Fibroblast of the aortic adventitia (primary cell): ENCODE data around the gene COPE. TPM values are rescaled to one million over a fixed set of nuclear protein-coding genes. Genes with fewer than 3 reads are reported as not detected.

Experiments used
- DNase-seq: peaks from one replicate; pipeline ENCODE4 v3.0.0-alpha.2; 2010; ENCODE audit warnings: low read depth
- H3K4me3 ChIP-seq: 2 replicates; pipeline ENCODE4 v1.5.1; 2011; ENCODE audit warnings: low read depth, mild to moderate bottlenecking, control low read depth, low read length, moderate library complexity
- CTCF ChIP-seq: IDR thresholded peaks from 2 replicates; pipeline ENCODE4 v1.5.1; 2011; ENCODE audit warnings: mild to moderate bottlenecking, low read length, control low read depth, inconsistent platforms; ENCODE audit not compliant: insufficient read depth
- total RNA-seq: library from RNA; depleted of rRNA; stranded (reverse); fragments of >200 nt; gene quantifications from 2 replicates; pipeline ENCODE4 v1.2.3, GENCODE V29; 2012; ENCODE audit warnings: low replicate concordance

The COPE gene
- total RNA-seq, 1 donor, result 172 TPM

DNA sequence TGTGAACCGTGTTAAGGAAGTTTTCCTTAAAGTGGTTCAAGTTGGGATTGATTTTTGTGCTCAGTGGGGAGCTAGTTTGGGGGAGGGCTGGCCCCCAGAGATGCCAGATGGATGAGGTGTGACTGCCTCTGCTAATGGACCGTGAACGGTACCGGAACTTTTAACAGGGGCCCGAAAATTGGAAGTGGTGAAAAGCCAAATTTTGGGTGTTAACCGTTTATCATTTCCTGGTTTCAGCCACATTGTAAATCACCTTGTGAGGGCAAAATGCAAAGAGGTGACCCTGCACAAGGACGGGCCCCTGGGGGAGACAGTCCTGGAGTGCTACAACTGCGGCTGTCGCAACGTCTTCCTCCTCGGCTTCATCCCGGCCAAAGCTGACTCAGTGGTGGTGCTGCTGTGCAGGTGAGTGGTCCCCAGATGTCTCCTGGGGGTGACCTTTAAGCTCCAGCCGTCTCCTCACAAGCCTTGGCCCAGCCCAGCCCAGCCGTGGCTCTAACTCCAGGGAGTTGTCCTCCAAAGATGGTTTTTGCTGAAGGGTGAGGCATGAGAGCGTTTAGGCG is 69.3 kb downstream of the COPE start:
- no peak for TF ChIP-seq CTCF
- peak overlapping the region; percentile 9 for H3K4me3 ChIP-seq
- no peak for DNase-seq

Other genes starting within 250 kb of the COPE start
- gene CRTC1, start 235.7 kb downstream of the COPE start, total RNA-seq, result 1.1 and 2.4 TPM in 2 replicates
- gene COMP, start 128.1 kb downstream of the COPE start, total RNA-seq, result 0.49 and 0.63 TPM in 2 replicates
- gene UPF1, start 87.4 kb downstream of the COPE start, total RNA-seq, result 17.7 and 37.3 TPM in 2 replicates
- 1.1 and 1.6 TPM in 2 replicates for gene CERS1, start 23.2 kb downstream of the COPE start, total RNA-seq
- gene DDX49, start 328 bp upstream of the COPE start, total RNA-seq, result 30.8 and 42.1 TPM in 2 replicates
- 68.7 and 131 TPM in 2 replicates for gene HOMER3, start 21.8 kb upstream of the COPE start, total RNA-seq
- gene SUGP2, start 114.1 kb upstream of the COPE start, total RNA-seq, result 23.1 and 35.3 TPM in 2 replicates
- 29.6 and 30.1 TPM in 2 replicates for gene ARMC6, start 114.2 kb upstream of the COPE start, total RNA-seq
- gene SLC25A42, start 144.6 kb upstream of the COPE start, total RNA-seq, result 3.7 and 4.8 TPM in 2 replicates
- 6.7 and 9.3 TPM in 2 replicates for gene TMEM161A, start 219.1 kb upstream of the COPE start, total RNA-seq